ENCODE data around the gene OOEP.
"Not testable (repeated sequence)": the region's sequence is repeated elsewhere in the genome, so short reads cannot be mapped to it uniquely, and the experiment has no call there.

The OOEP gene

GRCh38 chr6:73369563-73369962 is at the start of gene OOEP:
OOEP (minus strand) TSS chr6:73369897; CDS start chr6:73369792, 105 bp downstream.
- DNase-seq: no peak

- no peak for DNase-seq
These were observed 48.5 kb upstream of the OOEP start for GRCh38 chr6:73418081-73418741.

- no peak for DNase-seq
These were observed 43.4 kb upstream of the OOEP start for GRCh38 chr6:73413102-73413501.

GRCh38 chr6:73409395-73409794 is 39.7 kb upstream of the OOEP start:
- DNase-seq: no peak

GRCh38 chr6:73400656-73401055 is 31.0 kb upstream of the OOEP start:
- DNase-seq: no peak

GRCh38 chr6:73395875-73396274 is 26.2 kb upstream of the OOEP start:
- DNase-seq: no peak

- no peak for DNase-seq
These were observed 25.1 kb upstream of the OOEP start, which contains the start of gene DDX43 for GRCh38 chr6:73394577-73395354. DDX43 (plus strand) TSS chr6:73394828; CDS start chr6:73394906, 78 bp downstream.

- DNase-seq: no peak
These were observed 23.6 kb upstream of the OOEP start for GRCh38 chr6:73393278-73393677.

GRCh38 chr6:73392188-73392587 is 22.5 kb upstream of the OOEP start:
- DNase-seq: peak; percentile 44

- DNase-seq: no peak
These were observed 22.0 kb upstream of the OOEP start for GRCh38 chr6:73391675-73392074.

- peak; percentile 97 for DNase-seq
These were observed 20.2 kb upstream of the OOEP start for GRCh38 chr6:73389854-73390253.

GRCh38 chr6:73388800-73389512 is 19.3 kb upstream of the OOEP start:
- peak; percentile 100 for DNase-seq

- DNase-seq: no peak
These were observed 18.7 kb upstream of the OOEP start for GRCh38 chr6:73388433-73388799.

- no peak for DNase-seq
These were observed 12.9 kb upstream of the OOEP start for GRCh38 chr6:73382462-73383113.

- DNase-seq: not testable (repeated sequence)
These were observed 11.8 kb upstream of the OOEP start for GRCh38 chr6:73381531-73381930.

- DNase-seq: no peak
These were observed 7.5 kb upstream of the OOEP start for GRCh38 chr6:73377225-73377624.

GRCh38 chr6:73375216-73375615 is 5.5 kb upstream of the OOEP start:
- DNase-seq: no peak

GRCh38 chr6:73372516-73372915 is 2.8 kb upstream of the OOEP start:
- no peak for DNase-seq

GRCh38 chr6:73371984-73372383 is 2.3 kb upstream of the OOEP start:
- no peak for DNase-seq

GRCh38 chr6:73369157-73369556 is 540 bp downstream of the OOEP start:
- no peak for DNase-seq

GRCh38 chr6:73368675-73369074 is 1.0 kb downstream of the OOEP start:
- DNase-seq: no peak

GRCh38 chr6:73367761-73368355 is 1.8 kb downstream of the OOEP start:
- DNase-seq: no peak

GRCh38 chr6:73364549-73364948 is 5.1 kb downstream of the OOEP start:
- DNase-seq: no peak
